HG02938 (cell line): ENCODE data around the gene MFAP5.

Experiments used
- ATAC-seq: cut with Tn5 transposase; IDR thresholded peaks from one replicate; pipeline ENCODE4 v1.9.1; 2021; ENCODE audit warnings: mild to moderate bottlenecking, moderate library complexity; ENCODE audit not compliant: unreplicated experiment

The MFAP5 gene, protein sequence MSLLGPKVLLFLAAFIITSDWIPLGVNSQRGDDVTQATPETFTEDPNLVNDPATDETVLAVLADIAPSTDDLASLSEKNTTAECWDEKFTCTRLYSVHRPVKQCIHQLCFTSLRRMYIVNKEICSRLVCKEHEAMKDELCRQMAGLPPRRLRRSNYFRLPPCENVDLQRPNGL

GRCh38 chr12:8662593-8662992, at the start of gene MFAP5:
MFAP5 (minus strand) TSS chr12:8662826; CDS start chr12:8662104, 722 bp downstream.
- ATAC-seq, result no peak

DNA sequence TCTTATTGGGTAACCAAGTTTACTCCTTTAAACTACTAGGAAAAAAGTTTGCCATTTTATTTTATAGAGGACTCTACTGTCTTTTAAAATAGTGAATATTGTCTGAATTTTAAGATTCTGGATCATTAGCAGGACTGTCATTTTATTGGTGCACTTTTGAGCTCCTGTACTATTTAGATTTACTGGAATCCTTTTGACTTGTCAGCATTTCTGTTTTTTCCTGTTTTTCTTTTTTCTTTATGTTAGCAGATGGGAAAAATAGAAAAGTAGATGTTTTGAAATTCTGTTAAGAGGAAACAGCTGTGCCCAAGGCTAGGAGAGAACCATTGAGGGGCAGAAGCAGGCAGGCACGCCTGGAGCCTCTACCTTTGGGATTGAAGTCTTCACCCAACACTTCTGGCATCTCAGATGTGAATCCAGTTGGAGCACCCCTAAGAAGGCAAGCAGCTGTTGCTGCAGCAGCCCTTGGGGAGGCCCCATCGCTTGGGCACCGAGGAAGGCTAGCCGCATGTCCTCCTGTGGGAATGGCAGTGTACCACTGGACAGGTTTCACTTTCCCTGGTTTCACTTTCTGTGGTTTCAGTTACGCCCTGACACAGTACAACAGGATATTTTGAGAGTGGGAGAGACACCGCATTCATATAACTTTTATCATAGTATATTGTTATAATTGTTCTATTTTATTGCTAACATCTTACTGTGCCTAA, 46.7 kb upstream of the MFAP5 start:
- ATAC-seq, result no peak

- ATAC-seq, result no peak
Measured at GRCh38 chr12:8702159-8702558, 39.5 kb upstream of the MFAP5 start.

DNA sequence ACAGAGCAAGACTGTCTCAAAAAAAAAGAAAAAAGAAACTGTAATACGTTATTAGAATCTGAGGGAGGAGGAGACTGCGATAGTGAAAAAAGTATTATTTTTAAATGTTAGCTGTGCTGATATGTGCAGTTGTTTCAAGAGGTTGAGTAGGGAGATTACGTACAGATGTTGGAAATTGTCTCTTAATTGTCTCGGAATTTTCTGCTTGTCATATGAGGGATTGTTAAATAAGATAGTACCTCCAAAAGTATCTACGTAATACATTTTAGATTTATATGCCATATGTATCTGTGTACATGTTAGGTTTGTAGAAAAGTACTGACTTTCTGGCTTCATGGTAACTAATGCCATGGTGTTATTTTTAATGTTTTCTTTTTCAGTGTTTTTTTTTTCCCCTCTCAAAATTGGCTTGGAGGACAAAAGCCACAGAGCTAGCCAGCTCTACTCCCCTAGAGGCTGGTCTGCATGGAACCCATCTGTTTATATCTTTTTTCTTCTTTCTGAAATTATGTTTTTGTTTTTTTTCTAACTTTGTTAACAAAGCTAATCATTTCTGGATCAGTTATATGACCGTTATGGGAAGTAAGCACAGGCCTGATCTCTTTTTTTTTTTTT, 38.5 kb upstream of the MFAP5 start:
- ATAC-seq, result no peak

GRCh38 chr12:8699714-8700113, 37.1 kb upstream of the MFAP5 start:
- no peak for ATAC-seq

DNA sequence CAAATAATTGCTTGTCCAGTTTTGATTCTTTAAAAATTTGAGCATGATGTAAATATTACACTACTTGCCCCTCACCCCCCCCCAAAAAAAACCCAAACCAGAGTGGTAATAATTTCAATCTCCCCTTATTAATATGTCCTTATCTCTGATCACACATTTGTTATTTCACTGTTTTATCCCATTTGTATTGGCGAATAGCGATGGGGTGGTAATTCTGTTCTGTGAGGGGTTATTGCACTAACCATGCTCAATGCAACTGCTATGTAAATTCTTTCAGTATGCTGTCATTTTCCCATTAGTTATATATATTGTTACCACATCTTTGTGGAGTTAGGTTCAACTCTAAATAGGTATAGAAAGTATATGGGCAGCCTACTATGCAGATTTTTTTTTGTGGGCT, 36.3 kb upstream of the MFAP5 start:
- ATAC-seq, result no peak

GRCh38 chr12:8698132-8698851, 35.7 kb upstream of the MFAP5 start:
- ATAC-seq, result peak; percentile 42

GRCh38 chr12:8697476-8698131, 35.0 kb upstream of the MFAP5 start, which contains the start of gene RIMKLB:
RIMKLB (plus strand) TSS chr12:8697991; CDS start chr12:8713867, 15,876 bp downstream.
- ATAC-seq, result peak; percentile 49

GRCh38 chr12:8697120-8697475, 34.5 kb upstream of the MFAP5 start:
- ATAC-seq, result peak; percentile 14

DNA sequence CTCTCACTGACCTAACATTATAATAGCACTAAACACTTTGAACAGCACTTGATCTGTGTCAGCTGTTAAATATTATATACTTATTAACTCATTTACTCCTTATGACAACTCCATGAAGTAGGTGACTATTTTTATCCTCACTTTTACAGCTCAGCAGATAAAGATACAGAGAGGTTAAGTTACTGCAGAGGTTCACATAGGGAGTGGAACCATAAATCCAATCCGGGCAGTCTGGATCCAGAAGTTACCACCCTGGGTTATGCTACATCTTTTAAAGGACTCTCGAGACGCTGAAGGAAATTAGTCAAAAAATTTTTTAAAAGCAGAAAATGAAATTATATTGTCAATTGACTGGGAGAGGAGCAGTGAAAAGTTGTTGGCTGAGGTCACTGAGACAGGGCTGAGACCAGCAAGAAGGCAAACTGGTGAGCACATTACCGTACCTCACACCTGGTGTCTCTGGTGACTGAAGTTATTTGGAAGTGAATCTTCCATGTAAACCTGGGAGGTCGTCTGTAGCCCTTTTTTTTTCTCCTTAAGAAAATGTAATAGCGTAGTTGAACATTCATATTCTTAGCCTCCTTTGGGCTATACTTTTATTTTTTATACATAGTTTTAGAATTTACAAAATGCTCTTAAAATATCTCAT, 33.9 kb upstream of the MFAP5 start:
- no peak for ATAC-seq

GRCh38 chr12:8695116-8695515, 32.5 kb upstream of the MFAP5 start:
- no peak for ATAC-seq

DNA sequence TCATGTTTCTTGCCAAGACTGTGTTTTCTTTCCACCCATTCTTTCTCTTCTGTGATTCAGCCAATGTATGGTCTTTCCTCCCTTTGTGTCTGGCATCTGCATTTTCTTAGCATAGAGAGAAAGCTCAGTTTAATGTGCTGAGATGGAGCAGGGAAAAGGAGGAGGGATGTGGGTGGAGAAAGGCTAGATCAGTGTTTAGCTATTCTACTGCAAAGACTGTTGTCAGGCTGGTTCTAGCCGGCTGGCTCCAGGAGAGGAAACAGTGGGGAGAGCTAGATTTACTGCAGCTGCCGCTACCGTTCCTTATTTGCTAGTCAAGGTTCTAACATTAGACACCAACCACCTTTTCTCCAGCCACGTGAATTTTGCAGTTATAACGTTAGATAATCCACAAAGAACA, 29.9 kb upstream of the MFAP5 start:
- no peak for ATAC-seq

DNA sequence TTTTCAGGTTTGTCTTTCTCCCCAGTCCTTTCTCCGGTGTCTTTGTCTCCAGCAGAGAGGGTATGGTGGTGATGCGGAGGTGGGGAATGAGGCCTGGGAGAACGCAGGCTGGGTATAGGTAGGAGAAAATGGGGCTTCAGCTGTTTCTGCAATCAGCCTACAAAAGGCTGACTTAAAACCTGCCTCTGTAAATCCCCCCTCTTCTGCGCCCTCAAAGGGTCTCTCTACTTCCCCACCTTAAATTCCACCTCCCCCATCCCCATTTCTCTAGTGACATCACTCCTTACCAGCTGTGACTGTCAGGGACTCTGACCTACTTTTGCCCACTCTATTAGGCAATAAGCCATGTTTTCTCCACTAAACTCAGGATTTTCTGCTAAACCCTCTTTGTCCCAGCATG, 27.1 kb upstream of the MFAP5 start:
- ATAC-seq, result no peak

DNA sequence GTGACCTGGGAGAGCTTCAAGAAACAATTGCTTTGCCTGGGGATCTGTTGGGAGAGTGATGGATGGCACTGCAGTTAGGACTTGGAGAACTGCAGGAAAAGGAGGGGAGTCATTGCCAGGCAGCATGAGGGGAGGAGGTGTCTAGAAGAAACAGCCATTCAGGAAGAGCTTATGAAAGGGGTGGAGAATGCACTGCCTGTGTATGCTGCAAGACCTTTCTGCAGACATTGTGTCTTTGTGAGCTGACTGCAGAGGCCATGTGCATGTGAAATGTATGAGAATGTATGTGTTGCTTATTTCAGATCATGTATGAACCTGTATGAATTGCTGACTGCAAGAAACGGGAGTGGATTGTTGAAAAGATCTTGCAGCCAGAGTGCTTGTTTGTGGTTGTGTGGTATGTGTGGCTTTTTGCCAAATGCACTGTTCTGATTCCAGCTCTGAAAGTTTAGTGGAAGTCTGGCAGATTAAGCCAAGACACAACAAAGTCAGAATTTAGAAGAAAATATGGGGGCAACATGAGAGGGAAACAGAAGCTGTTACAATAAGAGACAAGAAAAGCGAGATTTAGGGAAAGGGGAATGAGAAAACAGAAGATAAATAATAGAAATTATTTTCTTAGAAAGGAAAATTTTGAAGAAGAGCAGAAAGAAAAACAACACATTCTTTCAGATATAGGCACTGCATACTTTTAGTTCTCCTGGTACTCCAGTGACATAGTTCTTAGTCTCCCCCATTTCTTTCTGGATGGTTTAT, 25.4 kb upstream of the MFAP5 start:
- ATAC-seq, result no peak

DNA sequence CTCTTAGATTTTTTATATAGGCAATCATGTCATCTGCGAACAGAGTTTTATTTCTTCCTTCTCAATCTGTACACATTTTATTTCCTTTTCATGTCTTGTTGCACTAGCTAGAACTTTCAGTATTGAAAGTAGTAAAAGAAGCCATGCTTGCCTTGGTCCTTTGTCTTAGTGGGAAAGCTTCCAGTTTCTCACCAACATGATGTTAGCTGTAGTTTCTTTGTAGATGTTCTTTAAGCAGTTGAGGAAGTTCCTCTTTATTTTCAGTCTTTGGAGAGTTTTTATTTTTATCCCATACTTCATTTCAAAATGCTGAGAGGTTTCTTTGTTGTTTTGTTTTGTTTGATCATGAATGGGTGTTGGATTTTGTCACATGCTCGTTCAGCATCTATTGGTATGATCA, 22.4 kb upstream of the MFAP5 start:
- ATAC-seq, result no peak

- no peak for ATAC-seq
Measured at GRCh38 chr12:8681129-8681884, 18.7 kb upstream of the MFAP5 start.

DNA sequence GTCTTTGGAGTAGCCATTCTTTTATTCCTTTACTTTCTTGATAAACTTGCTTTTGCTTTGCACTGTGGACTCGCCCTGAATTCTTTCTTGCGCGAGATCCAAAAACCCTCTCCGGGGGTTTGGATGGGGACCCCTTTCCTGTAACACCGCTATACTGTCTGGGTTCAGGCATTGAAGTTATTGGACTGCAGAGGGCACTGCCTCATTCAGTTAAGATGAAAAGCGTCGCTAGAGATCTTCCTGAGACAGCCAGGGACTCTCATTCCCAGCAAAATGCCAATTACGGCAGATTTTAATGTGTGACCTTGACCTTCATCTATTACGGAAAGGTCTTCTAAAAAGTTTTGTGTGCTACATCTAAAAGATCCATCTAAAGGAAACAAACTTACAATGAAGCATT, 17.9 kb upstream of the MFAP5 start:
- no peak for ATAC-seq

DNA sequence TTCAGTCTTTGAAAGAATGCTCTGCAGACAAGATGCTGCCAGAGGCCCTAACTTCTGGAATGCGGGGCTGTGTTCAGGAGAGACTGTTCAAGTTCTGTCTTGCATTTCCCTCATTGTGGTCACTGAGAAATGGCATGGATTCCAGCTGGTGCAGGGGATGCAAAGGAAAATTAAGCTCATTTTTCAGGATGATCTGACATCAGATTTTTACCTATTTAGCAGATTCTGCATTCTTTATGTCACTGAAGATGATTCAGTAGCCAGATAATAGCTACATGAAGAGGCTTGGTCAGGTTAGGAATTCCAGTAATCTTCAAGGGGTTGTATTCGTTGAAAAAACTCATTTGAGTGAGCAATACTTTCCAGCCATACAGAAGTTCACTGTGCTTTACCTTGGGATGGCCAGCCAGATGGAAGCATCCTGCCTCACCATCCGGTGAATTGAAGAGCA, 16.1 kb upstream of the MFAP5 start:
- no peak for ATAC-seq

- ATAC-seq, result no peak
Measured at GRCh38 chr12:8677362-8677761, 14.7 kb upstream of the MFAP5 start.
